ENCODE data around the gene NOD1. TPM values are rescaled to one million over a fixed set of nuclear protein-coding genes. Genes with fewer than 3 reads are reported as not detected.
"Not testable (repeated sequence)": the region's sequence is repeated elsewhere in the genome, so short reads cannot be mapped to it uniquely, and the experiment has no call there.

NOD1 gene
- total RNA-seq, 2 experiments from 2014 or later: 12.8 to 14.0 TPM

GRCh38 chr7:30513762-30514161 lies 35.2 kb upstream of the NOD1 start:
- H3K27ac Mint-ChIP-seq: no peak overlapping the region
- H3K27me3 Mint-ChIP-seq: no peaks in the 10 kb centered on the region
- no peaks in the 10 kb centered on the region for H3K9me3 Mint-ChIP-seq
- H3K4me1 Mint-ChIP-seq (ENCODE audit: low read depth): peaks cover 9% of the 10 kb centered on the region
- H3K36me3 Mint-ChIP-seq: no peaks in the 10 kb centered on the region
- DNase-seq: no peak
- POLR2A ChIA-PET: no interaction called here
- CTCF ChIA-PET: interaction anchor here (1.2 to 6.8 kb wide), 2 partner anchors 36 to 51 kb away, joined by 3 to 74 read pairs; no protein-coding TSS in a partner anchor
- no peak overlapping the region for H3K4me3 Mint-ChIP-seq
- intact Hi-C loops (cut with micrococcal nuclease): no loop called here

GRCh38 chr7:30511973-30512662 lies 33.5 kb upstream of the NOD1 start:
- peaks cover 8% of the 10 kb centered on the region for H3K4me1 Mint-ChIP-seq (ENCODE audit: low read depth)
- no peak overlapping the region for H3K4me3 Mint-ChIP-seq

GRCh38 chr7:30511494-30511893 lies 32.9 kb upstream of the NOD1 start:
- Mint-ChIP-seq H3K9me3 (peaks cover 3% of the 10 kb centered on the region), H3K27me3 (no peaks in the 10 kb centered on the region), H3K36me3 (no peaks in the 10 kb centered on the region), H3K4me3 (no peak overlapping the region), H3K27ac (no peak overlapping the region), H3K4me1 (ENCODE audit: low read depth) (peaks cover 4% of the 10 kb centered on the region)
- POLR2A ChIA-PET: no interaction called here
- no peak for DNase-seq
- CTCF ChIA-PET: interaction anchor here (0.6 to 6.8 kb wide), 9 partner anchors 11 to 278 kb away, joined by 3 to 74 read pairs (median 6); no protein-coding TSS in a partner anchor
- intact Hi-C loops (cut with micrococcal nuclease): no loop called here

More at GRCh38 chr7:30511973-30512662, 33.5 kb upstream of the NOD1 start:
- no peaks in the 10 kb centered on the region for H3K36me3 Mint-ChIP-seq
- CTCF ChIA-PET: interaction anchor here (0.6 to 6.8 kb wide), 10 partner anchors 10 to 279 kb away, joined by 3 to 74 read pairs (median 6); no protein-coding TSS in a partner anchor
- no peak overlapping the region for H3K27ac Mint-ChIP-seq
- DNase-seq: no peak
- peaks cover 3% of the 10 kb centered on the region for H3K9me3 Mint-ChIP-seq
- no peaks in the 10 kb centered on the region for H3K27me3 Mint-ChIP-seq
- intact Hi-C loops (cut with micrococcal nuclease): no loop called here
- POLR2A ChIA-PET: no interaction called here

GRCh38 chr7:30510124-30511075 lies 31.8 kb upstream of the NOD1 start:
- Mint-ChIP-seq H3K4me1 (ENCODE audit: low read depth) (peaks cover 9% of the 10 kb centered on the region), H3K9me3 (peaks cover 3% of the 10 kb centered on the region), H3K36me3 (no peaks in the 10 kb centered on the region), H3K4me3 (no peak overlapping the region), H3K27me3 (no peaks in the 10 kb centered on the region), H3K27ac (no peak overlapping the region)
- ChIA-PET POLR2A (no interaction called here), CTCF (interaction anchor here (0.6 to 6.8 kb wide), 10 partner anchors 11 to 234 kb away, joined by 3 to 74 read pairs (median 6); no protein-coding TSS in a partner anchor)
- intact Hi-C loops (cut with micrococcal nuclease): loop anchor here (1.0 kb wide), 2 partner anchors 54 to 230 kb away; no protein-coding TSS in a partner anchor
- DNase-seq: peak; percentile 46

- H3K4me1 Mint-ChIP-seq (ENCODE audit: low read depth): peaks cover 12% of the 10 kb centered on the region
- POLR2A ChIA-PET, H3K9me3 Mint-ChIP-seq, H3K4me3 Mint-ChIP-seq, H3K27me3 Mint-ChIP-seq, H3K36me3 Mint-ChIP-seq, H3K27ac Mint-ChIP-seq, DNase-seq: not testable (repeated sequence)
- CTCF ChIA-PET: interaction anchor here (1.8 to 6.8 kb wide), 2 partner anchors 31 to 55 kb away, joined by 5 to 74 read pairs; no protein-coding TSS in a partner anchor
- intact Hi-C loops (cut with micrococcal nuclease): loop anchor here (10.0 kb wide), 2 partner anchors 165 to 1985 kb away; partner anchors contain the start of genes AVL9 and LSM5
These were observed 30.7 kb upstream of the NOD1 start for GRCh38 chr7:30509171-30509857.

- H3K36me3 Mint-ChIP-seq, H3K27me3 Mint-ChIP-seq, DNase-seq, H3K9me3 Mint-ChIP-seq, H3K27ac Mint-ChIP-seq, H3K4me3 Mint-ChIP-seq: not testable (repeated sequence)
- CTCF ChIA-PET: interaction anchor here (1.0 to 6.8 kb wide), 4 partner anchors 9 to 57 kb away, joined by 3 to 74 read pairs (median 4); partner anchors contain the start of gene NOD1
- intact Hi-C loops (cut with micrococcal nuclease): loop anchor here (10.0 kb wide), 2 partner anchors 163 to 1987 kb away; partner anchors contain the start of genes AVL9 and LSM5
- POLR2A ChIA-PET: interaction anchor here (0.7 kb wide), 1 partner anchor 14 kb away, joined by 3 read pairs; no protein-coding TSS in a partner anchor
- peaks cover 24% of the 10 kb centered on the region for H3K4me1 Mint-ChIP-seq (ENCODE audit: low read depth)
These were observed 28.8 kb upstream of the NOD1 start for GRCh38 chr7:30507346-30507900.

- Mint-ChIP-seq H3K4me3 (peak overlapping the region; percentile 77), H3K27me3 (no peaks in the 10 kb centered on the region), H3K36me3 (peaks cover 12% of the 10 kb centered on the region), H3K9me3 (peaks cover 3% of the 10 kb centered on the region), H3K27ac (peak overlapping the region; percentile 79), H3K4me1 (ENCODE audit: low read depth) (peaks cover 35% of the 10 kb centered on the region)
- CTCF ChIA-PET: interaction anchor here (1.4 kb wide), 1 partner anchor 59 kb away, joined by 9 read pairs; no protein-coding TSS in a partner anchor
- DNase-seq: no peak
- POLR2A ChIA-PET: no interaction called here
- intact Hi-C loops (cut with micrococcal nuclease): loop anchor here (2.0 to 10.0 kb wide), 7 partner anchors 90 to 1990 kb away; partner anchors contain the start of genes AVL9, FKBP14, GARS1 and LSM5
These were observed 26.7 kb upstream of the NOD1 start for GRCh38 chr7:30505174-30505697.

GRCh38 chr7:30504301-30505173 lies 26.0 kb upstream of the NOD1 start, which contains the start of gene GGCT:
Gene GGCT (minus strand): TSS chr7:30504829. CDS start chr7:30504709, 120 bp downstream.
- peak; percentile 99 for DNase-seq
- Mint-ChIP-seq H3K27me3 (no peaks in the 10 kb centered on the region), H3K4me1 (ENCODE audit: low read depth) (peaks cover 38% of the 10 kb centered on the region), H3K27ac (peak within 1 kb of the TSS; percentile 79), H3K36me3 (peaks cover 17% of the 10 kb centered on the region), H3K4me3 (peak within 1 kb of the TSS; percentile 77), H3K9me3 (peaks cover 3% of the 10 kb centered on the region)
- intact Hi-C loops (cut with micrococcal nuclease): loop anchor here (1.0 to 10.0 kb wide), 8 partner anchors 25 to 1990 kb away; partner anchors contain the start of genes AVL9, FKBP14, GARS1 and LSM5
- CTCF ChIA-PET: interaction anchor here (1.4 kb wide), 1 partner anchor 60 kb away, joined by 9 read pairs; no protein-coding TSS in a partner anchor
- POLR2A ChIA-PET: no interaction called here

GRCh38 chr7:30503274-30504212 lies 25.0 kb upstream of the NOD1 start:
- no peak for DNase-seq
- peak overlapping the region; percentile 77 for H3K4me3 Mint-ChIP-seq
- H3K27ac Mint-ChIP-seq: peak overlapping the region; percentile 67
- peaks cover 21% of the 10 kb centered on the region for H3K36me3 Mint-ChIP-seq
- ChIA-PET CTCF (interaction anchor here (0.5 to 1.7 kb wide), 3 partner anchors 61 to 340 kb away, joined by 3 to 5 read pairs (median 4); no protein-coding TSS in a partner anchor), POLR2A (no interaction called here)
- peaks cover 3% of the 10 kb centered on the region for H3K9me3 Mint-ChIP-seq
- H3K27me3 Mint-ChIP-seq: no peaks in the 10 kb centered on the region
- peaks cover 38% of the 10 kb centered on the region for H3K4me1 Mint-ChIP-seq (ENCODE audit: low read depth)
- intact Hi-C loops (cut with micrococcal nuclease): loop anchor here (1.0 to 10.0 kb wide), 8 partner anchors 24 to 1991 kb away; partner anchors contain the start of genes AVL9, FKBP14, GARS1 and LSM5

Measured in activated CD4-positive, alpha-beta memory T cell treated with anti-CD3 and anti-CD28 coated beads for 36 hours (primary cell).